H1 (cell line): ENCODE results near the gene MEIOB. TPM values are rescaled to one million over a fixed set of nuclear protein-coding genes. Genes with fewer than 3 reads are reported as not detected.

ENCODE experiments used
- CTCF ChIA-PET: fragments of 300-600 bp; sonication (Branson Sonifier 250); formaldehyde crosslinking; loops from one replicate; lab custom pipeline; 2021; ENCODE audit not compliant: partially characterized antibody; lab: Charles Lee
- POLR2A ChIA-PET: fragments of 300-600 bp; sonication (Branson Sonifier 250); formaldehyde crosslinking; loops from one replicate; lab custom pipeline; 2021; ENCODE audit warnings: inconsistent platforms; ENCODE audit not compliant: partially characterized antibody; lab: Charles Lee
- DNase-seq, 2 experiments: peaks; one replicate each; pipeline versions ENCODE4 v3.0.0 to v3.0.0-alpha.2; 2010 to 2022; ENCODE audit warnings: low spot score in 2 of 2, low read depth in 1 of 2, mixed read lengths in 1 of 2
- FAIRE-seq: peaks from 2 replicates; lab custom pipeline; 2011; peaks lifted over from hg19 to GRCh38; lab: Jason Lieb, UNC
- H2AFZ ChIP-seq: 2 replicates; pipeline ENCODE4 v1.8.1; 2012; ENCODE audit warnings: low read length, inconsistent platforms
- H2AK5ac ChIP-seq: 2 replicates; pipeline ENCODE4 v1.6.1; 2013; ENCODE audit warnings: low read depth, low read length
- H2BK120ac ChIP-seq: replicated peaks from 2 replicates; pipeline ENCODE3; 2013; ENCODE audit warnings: low read depth, low read length, inconsistent platforms
- H2BK12ac ChIP-seq: 2 replicates; pipeline ENCODE4 v1.6.1; 2013; ENCODE audit warnings: low read depth, low read length
- H2BK15ac ChIP-seq: 2 replicates; pipeline ENCODE4 v1.6.1; 2013; ENCODE audit warnings: low read length
- H2BK20ac ChIP-seq: 2 replicates; pipeline ENCODE4 v1.6.1; 2013; ENCODE audit warnings: low read length
- H2BK5ac ChIP-seq: 2 replicates; pipeline ENCODE4 v1.6.1; 2013; ENCODE audit warnings: low read depth, low read length
- H3K14ac ChIP-seq: 2 replicates; pipeline ENCODE4 v1.6.1; 2013; ENCODE audit warnings: inconsistent platforms; ENCODE audit not compliant: insufficient read length
- H3K18ac ChIP-seq: 2 replicates; pipeline ENCODE4 v1.6.1; 2013; ENCODE audit warnings: low read length; ENCODE audit errors: extremely low read depth
- H3K23ac ChIP-seq: 2 replicates; pipeline ENCODE4 v1.6.1; 2013; ENCODE audit warnings: inconsistent platforms; ENCODE audit not compliant: insufficient read length
- H3K23me2 ChIP-seq: 2 replicates; pipeline ENCODE4 v1.6.1; 2013; ENCODE audit warnings: low read depth, low read length
- H3K27ac ChIP-seq: 2 replicates; pipeline ENCODE4 v1.6.1; 2011; ENCODE audit warnings: low read depth, low read length, inconsistent platforms
- H3K27me3 ChIP-seq, 4 experiments: replicated peaks in 1 of 4; 1 replicate in 1 of 4; 2 replicates in 3 of 4; pipeline versions ENCODE4 v1.6.1 to v1.8.1; 2011 to 2013; ENCODE audit warnings: low read length in 3 of 4, mild to moderate bottlenecking in 3 of 4, inconsistent platforms in 2 of 4, mixed read lengths in 2 of 4, moderate library complexity in 1 of 4; ENCODE audit not compliant: control insufficient read depth in 3 of 4, insufficient read depth in 3 of 4; ENCODE audit errors: extremely low read depth in 1 of 4
- H3K36me3 ChIP-seq, 4 experiments: 2 replicates each; pipeline versions ENCODE4 v1.6.1 to v1.8.1; 2011 to 2013; ENCODE audit warnings: mild to moderate bottlenecking in 4 of 4, low read length in 3 of 4, moderate library complexity in 2 of 4, control low read depth in 1 of 4, inconsistent platforms in 1 of 4; ENCODE audit not compliant: insufficient read depth in 4 of 4, control insufficient read depth in 2 of 4
- H3K4ac ChIP-seq: replicated peaks from 2 replicates; pipeline ENCODE3; 2013; ENCODE audit warnings: low read length, low read depth, mixed read lengths, inconsistent platforms; ENCODE audit not compliant: insufficient read length
- H3K4me1 ChIP-seq, 4 experiments: replicated peaks in 1 of 4; 1 replicate in 1 of 4; 2 replicates in 3 of 4; pipeline versions ENCODE4 v1.6.1 to v1.8.1; 2011 to 2013; ENCODE audit warnings: low read length in 3 of 4, inconsistent platforms in 2 of 4, mixed read lengths in 1 of 4; ENCODE audit not compliant: insufficient read depth in 4 of 4, control insufficient read depth in 3 of 4
- H3K4me2 ChIP-seq, 2 experiments: 2 replicates each; pipeline versions ENCODE4 v1.6.1 to v1.8.1; 2011 to 2013; ENCODE audit warnings: low read depth in 2 of 2, low read length in 2 of 2, control low read depth in 1 of 2, inconsistent platforms in 1 of 2, mild to moderate bottlenecking in 1 of 2; ENCODE audit not compliant: insufficient read depth in 1 of 2
- H3K4me3 ChIP-seq, 4 experiments: fragments of 200-600, 300-600 bp in 1 of 4; sonication (generic), shearing (Covaris generic), sonication (Bioruptor Twin) in 1 of 4; 2 replicates each; pipeline versions ENCODE4 v1.5.1 to v1.8.1; 2011 to 2016; ENCODE audit warnings: low read length in 4 of 4, low read depth in 3 of 4, control low read depth in 2 of 4, inconsistent platforms in 2 of 4, mild to moderate bottlenecking in 2 of 4, mixed read lengths in 1 of 4, moderate library complexity in 1 of 4; ENCODE audit not compliant: insufficient read depth in 2 of 4; ENCODE audit errors: extremely low read depth in 1 of 4
- H3K56ac ChIP-seq: replicated peaks from 2 replicates; pipeline ENCODE3; 2013; ENCODE audit warnings: low read depth, mild to moderate bottlenecking, mixed read lengths, low read length, inconsistent platforms; ENCODE audit not compliant: insufficient read length
- H3K79me1 ChIP-seq: 2 replicates; pipeline ENCODE4 v1.6.1; 2013; ENCODE audit warnings: low read depth, low read length, control low read depth
- H3K79me2 ChIP-seq, 2 experiments: 2 replicates each; pipeline versions ENCODE4 v1.6.1 to v1.8.1; 2012 to 2013; ENCODE audit warnings: low read length in 2 of 2, mild to moderate bottlenecking in 2 of 2, inconsistent platforms in 1 of 2; ENCODE audit not compliant: insufficient read depth in 2 of 2, control insufficient read depth in 1 of 2
- H3K9ac ChIP-seq, 4 experiments: replicated peaks in 1 of 4; 1 replicate in 1 of 4; 2 replicates in 3 of 4; pipeline versions ENCODE4 v1.6.1 to v1.8.1; 2011 to 2013; ENCODE audit warnings: low read depth in 3 of 4, low read length in 3 of 4, control low read depth in 2 of 4, mild to moderate bottlenecking in 2 of 4, moderate library complexity in 2 of 4, inconsistent platforms in 1 of 4; ENCODE audit errors: extremely low read depth in 1 of 4
- H3K9me3 ChIP-seq, 2 experiments: 2 replicates each; pipeline versions ENCODE4 v1.6.1 to v1.8.1; 2012 to 2013; ENCODE audit warnings: mild to moderate bottlenecking in 2 of 2, moderate library complexity in 2 of 2, control low read depth in 1 of 2, inconsistent platforms in 1 of 2, low read depth in 1 of 2, low read length in 1 of 2, mixed read lengths in 1 of 2; ENCODE audit not compliant: insufficient read depth in 2 of 2
- H4K20me1 ChIP-seq, 2 experiments: replicated peaks in 1 of 2; 2 replicates each; pipeline versions ENCODE3 to v1.8.1; 2011 to 2013; ENCODE audit warnings: inconsistent platforms in 2 of 2, low read length in 2 of 2, mild to moderate bottlenecking in 1 of 2; ENCODE audit not compliant: insufficient read depth in 2 of 2, control insufficient read depth in 1 of 2
- H4K5ac ChIP-seq: 2 replicates; pipeline ENCODE4 v1.6.1; 2013; ENCODE audit warnings: low read length, low read depth, mixed read lengths, inconsistent platforms; ENCODE audit not compliant: insufficient read length
- H4K8ac ChIP-seq: 2 replicates; pipeline ENCODE4 v1.8.0; 2013; ENCODE audit warnings: mild to moderate bottlenecking, moderate library complexity, low read length, inconsistent platforms; ENCODE audit not compliant: insufficient read depth; ENCODE audit errors: extremely low read depth
- H4K91ac ChIP-seq: replicated peaks from 2 replicates; pipeline ENCODE3; 2013; ENCODE audit warnings: low read length, mixed read lengths, inconsistent platforms; ENCODE audit not compliant: insufficient read length
- BRCA1 ChIP-seq: IDR thresholded peaks from 2 replicates; pipeline ENCODE4 v1.6.1; 2012; ENCODE audit warnings: low read depth, low read length, improper control_type of control experiment
- CBX5 ChIP-seq: fragments of 300-800, 300-1000 bp; sonication (generic); IDR thresholded peaks from 2 replicates; pipeline ENCODE4 v1.7.1; 2016; ENCODE audit warnings: antibody characterized with exemption, low read length, low read depth
- CEBPB ChIP-seq: IDR thresholded peaks from 2 replicates; pipeline ENCODE4 v1.6.1; 2012; ENCODE audit warnings: low read depth, low read length
- CHD2 ChIP-seq: IDR thresholded peaks from 2 replicates; pipeline ENCODE4 v1.6.1; 2012; ENCODE audit warnings: low read length, improper control_type of control experiment
- CREB1 ChIP-seq: IDR thresholded peaks from 2 replicates; pipeline ENCODE4 v1.6.1; 2012; ENCODE audit warnings: inconsistent platforms
- EGR1 ChIP-seq: IDR thresholded peaks from 2 replicates; pipeline ENCODE4 v1.6.1; 2011; ENCODE audit warnings: low read depth, low read length, borderline replicate concordance
- EP300 ChIP-seq, 2 experiments: IDR thresholded peaks; 1 replicate in 1 of 2; 2 replicates in 1 of 2; pipeline ENCODE4 v1.6.1; 2011 to 2012; ENCODE audit warnings: low read depth in 2 of 2, low read length in 2 of 2, mild to moderate bottlenecking in 2 of 2, borderline replicate concordance in 1 of 2, inconsistent platforms in 1 of 2, moderate library complexity in 1 of 2
- MAX ChIP-seq: IDR thresholded peaks from 2 replicates; pipeline ENCODE4 v1.6.1; 2012; ENCODE audit warnings: inconsistent platforms
- PHF8 ChIP-seq: fragments of 200-600 bp; sonication (generic); conservative IDR thresholded peaks from 2 replicates; pipeline ENCODE4 v1.7.1; 2012; ENCODE audit warnings: low read depth, mild to moderate bottlenecking, inconsistent platforms, low read length, moderate library complexity
- POLR2AphosphoS5 ChIP-seq: IDR thresholded peaks from 2 replicates; pipeline ENCODE4 v1.6.1; 2011; ENCODE audit warnings: low read depth, low read length
- POU5F1 ChIP-seq: IDR thresholded peaks from 2 replicates; pipeline ENCODE4 v1.6.1; 2011; ENCODE audit warnings: low read depth, mild to moderate bottlenecking, low read length, moderate library complexity
- RXRA ChIP-seq: IDR thresholded peaks from 2 replicates; pipeline ENCODE4 v1.6.1; 2011; ENCODE audit warnings: low read depth, mild to moderate bottlenecking, low read length, moderate library complexity; ENCODE audit not compliant: insufficient read depth
- SUZ12 ChIP-seq: fragments of 200-600 bp; sonication (generic); IDR thresholded peaks from 2 replicates; pipeline ENCODE4 v1.6.1; 2012; ENCODE audit warnings: mild to moderate bottlenecking, inconsistent platforms, low read length, moderate library complexity, mixed read lengths
- TBP ChIP-seq: IDR thresholded peaks from 2 replicates; pipeline ENCODE4 v1.6.1; 2011; ENCODE audit warnings: low read depth, low read length, improper control_type of control experiment
- WGBS, 2 experiments: shearing (Covaris generic) in 1 of 2; methylation state at CpG; one replicate each; pipeline versions ENCODE4 v1.1.6 to v1.1.7; 2013 to 2015; ENCODE audit warnings: low lambda C conversion rate in 2 of 2, mixed read lengths in 2 of 2, inconsistent platforms in 1 of 2, low coverage in 1 of 2, missing lambda C conversion rate in 1 of 2; ENCODE audit not compliant: insufficient replicate concordance in 2 of 2, insufficient coverage in 1 of 2, insufficient read length in 1 of 2; ENCODE audit errors: extremely low coverage in 1 of 2, missing lambda C conversion rate in 1 of 2; 5-methylcytosine and 5-hydroxymethylcytosine counted together
- polyA plus RNA-seq, 7 experiments: library from polyadenylated mRNA; depleted of rRNA in 3 of 7; stranded (reverse) in 5 of 7; unstranded in 2 of 7; fragments of >200 nt in 5 of 7; fragments of 200-250 nt in 2 of 7; gene quantifications; 1 replicate in 5 of 7; 2 replicates in 1 of 7; 4 replicates in 1 of 7; pipeline versions ENCODE4 v1.2.1 to v1.2.3, GENCODE V29; 2011 to 2013; ENCODE audit warnings: missing spikeins in 2 of 7, mixed read lengths in 2 of 7
- total RNA-seq: library from RNA; stranded (reverse); fragmentation: NEBNext Ultra II Directional; extraction: Animal tissue kit (Norgen Biotek cat#: 25700); gene quantifications from 2 replicates; pipeline ENCODE4 v1.2.1, GENCODE V29; 2021

The MEIOB gene
- total and polyA plus RNA-seq, 2 of the 8 experiments (the other 6 are each of a cell fraction or from before 2014, with no cell fraction given) = 0.63 to 1.1 TPM

- Histone ChIP-seq H3K27ac (no peak overlapping the region), H3K4ac (no peak overlapping the region), H2BK20ac (no peak overlapping the region), H2BK15ac (no peak overlapping the region), H2BK12ac (no peak overlapping the region), H3K23ac (no peak overlapping the region), H3K23me2 (no peaks in the 10 kb centered on the region), H3K9me3 (no peaks in the 10 kb centered on the region), H3K4me3 (no peak overlapping the region), H4K91ac (no peak overlapping the region), H3K4me1 (no peaks in the 10 kb centered on the region), H3K14ac (no peak overlapping the region), H4K8ac (no peak overlapping the region), H3K18ac (no peak overlapping the region), H3K27me3 (no peaks in the 10 kb centered on the region), H2BK120ac (no peak overlapping the region), H3K56ac (no peak overlapping the region), H2BK5ac (no peak overlapping the region), H4K20me1 (peaks cover 4 to 6% of the 10 kb centered on the region in 2 experiments), H3K36me3 (peaks cover 0 to 9% (median 4%) of the 10 kb centered on the region in 4 experiments; a peak in 5 of 8 replicates), H2AFZ (no peak overlapping the region), H3K9ac (no peak overlapping the region), H3K4me2 (no peak overlapping the region), H3K79me1 (no peaks in the 10 kb centered on the region; the same call in 1 of the 2 replicates), H2AK5ac (no peak overlapping the region), H3K79me2 (no peaks in the 10 kb centered on the region), H4K5ac (no peak overlapping the region)
- TF ChIP-seq EGR1 = no peak
- no peak for TF ChIP-seq MAX
- no peak for TF ChIP-seq PHF8
- TF ChIP-seq CREB1 = no peak
- TF ChIP-seq CEBPB = no peak
- TF ChIP-seq CHD2 = no peak
- no peak for TF ChIP-seq POLR2AphosphoS5
- no peak for TF ChIP-seq RXRA
- TF ChIP-seq BRCA1 = no peak
- no peak for TF ChIP-seq TBP
- TF ChIP-seq CBX5 = no peak
- TF ChIP-seq SUZ12 = no peak
- TF ChIP-seq POU5F1 = no peak
- TF ChIP-seq EP300 (IDR thresholded peaks at IDR 0.05; ENCODE audit: borderline replicate concordance in 1 of 2, low read depth in 2 of 2, low read length in 2 of 2) = no peak
- POLR2A ChIA-PET = no interaction called here
- FAIRE-seq = no peak
- CTCF ChIA-PET = no interaction called here
- no peak for DNase-seq
- WGBS, 2 experiments = 97% methylated on average over 17 of the region's 17 CpGs; no CpG with 5 or more reads in 1 of the 2 experiments
These were observed 54.2 kb downstream of the MEIOB start for GRCh38 chr16:1817716-1818115.
